Measurements from ENCODE around the gene SDF2. TPM values are rescaled to one million over a fixed set of nuclear protein-coding genes. Genes with fewer than 3 reads are reported as not detected.

Gene SDF2
- total RNA-seq, 2 donors from 2014 or later = 36.1 to 65.2 TPM

DNA sequence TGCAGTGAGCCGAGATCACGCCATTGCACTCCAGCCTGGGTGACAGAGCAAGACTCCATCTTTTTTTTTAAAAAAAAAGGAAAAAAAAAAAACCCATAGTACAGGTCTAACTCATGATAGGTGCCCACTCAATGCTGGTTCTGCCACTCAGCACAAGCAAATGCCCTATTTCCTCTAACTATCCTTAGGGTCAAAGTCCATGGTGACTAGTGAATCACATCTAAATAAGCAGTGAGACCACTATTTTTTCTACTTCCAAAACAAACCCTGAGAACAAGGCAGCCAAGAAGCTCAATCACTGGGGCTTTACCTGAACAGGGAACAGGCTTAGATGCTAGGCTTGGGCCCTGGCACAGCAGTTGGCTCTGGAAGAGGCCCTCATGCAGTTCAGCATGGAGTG lies 20.1 kb downstream of the SDF2 start:
- no peak overlapping the region for H3K4me3 Mint-ChIP-seq
- no peaks in the 10 kb centered on the region for H3K9me3 Mint-ChIP-seq
- no peak overlapping the region for H3K27ac Mint-ChIP-seq
- peaks cover 43% of the 10 kb centered on the region for H3K36me3 Mint-ChIP-seq
- peaks cover 37 to 48% of the 10 kb centered on the region in 2 donors for H3K4me1 Mint-ChIP-seq (ENCODE audit: low read depth in 2 of 2)
- H3K27me3 Mint-ChIP-seq = no peaks in the 10 kb centered on the region
- ATAC-seq (no peak), DNase-seq (ENCODE audit: low spot score) (no peak)

GRCh38 chr17:28635506-28635905 lies 26.2 kb downstream of the SDF2 start:
- Mint-ChIP-seq H3K27me3 (no peaks in the 10 kb centered on the region), H3K4me1 (ENCODE audit: low read depth in 2 of 2) (peaks cover 12 to 14% of the 10 kb centered on the region in 2 donors)

DNA sequence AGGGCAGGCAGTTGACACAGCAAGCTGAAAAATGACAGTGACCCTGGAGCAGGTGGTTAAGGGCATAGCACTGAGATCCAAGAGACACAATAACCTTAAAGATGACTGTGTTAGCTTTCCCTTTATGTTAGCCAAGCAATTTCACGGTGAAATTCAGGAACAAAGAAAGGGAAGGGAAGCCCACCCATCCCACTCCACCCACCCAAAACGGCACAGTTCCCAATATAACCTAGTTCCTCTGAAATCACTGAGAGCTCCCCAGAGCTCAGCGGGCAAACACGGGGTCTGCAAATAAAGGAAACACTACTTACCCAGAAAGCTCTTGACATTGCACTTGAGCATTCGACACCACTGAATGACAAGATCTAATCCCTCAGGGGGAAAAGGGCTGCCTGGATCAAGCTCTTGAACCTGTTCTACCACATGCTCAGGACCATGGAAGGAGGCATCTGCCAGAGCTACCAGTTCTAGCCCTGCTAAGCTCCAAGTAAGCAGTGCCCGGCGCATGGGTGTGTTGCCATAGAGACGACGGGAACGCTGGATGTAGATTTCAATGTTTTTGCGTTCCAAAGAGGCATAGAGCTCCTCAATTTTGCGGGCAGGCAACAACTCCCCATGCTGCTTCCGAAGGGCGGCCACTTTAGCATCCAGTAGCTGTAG lies 27.4 kb downstream of the SDF2 start:
- H3K4me1 Mint-ChIP-seq (ENCODE audit: low read depth in 2 of 2) = peaks cover 7 to 8% of the 10 kb centered on the region in 2 donors
- H3K27me3 Mint-ChIP-seq = no peaks in the 10 kb centered on the region
- H3K36me3 Mint-ChIP-seq = peaks cover 39% of the 10 kb centered on the region
- DNase-seq (ENCODE audit: low spot score) (no peak), ATAC-seq (no peak)
- H3K9me3 Mint-ChIP-seq = no peaks in the 10 kb centered on the region
- no peak overlapping the region for H3K27ac Mint-ChIP-seq
- H3K4me3 Mint-ChIP-seq = no peak overlapping the region

More at GRCh38 chr17:28635506-28635905, 26.2 kb downstream of the SDF2 start:
- ATAC-seq (no peak), DNase-seq (ENCODE audit: low spot score) (no peak)
- H3K9me3 Mint-ChIP-seq = no peaks in the 10 kb centered on the region
- H3K4me3 Mint-ChIP-seq = no peak overlapping the region
- no peak overlapping the region for H3K27ac Mint-ChIP-seq
- peaks cover 46% of the 10 kb centered on the region for H3K36me3 Mint-ChIP-seq

DNA sequence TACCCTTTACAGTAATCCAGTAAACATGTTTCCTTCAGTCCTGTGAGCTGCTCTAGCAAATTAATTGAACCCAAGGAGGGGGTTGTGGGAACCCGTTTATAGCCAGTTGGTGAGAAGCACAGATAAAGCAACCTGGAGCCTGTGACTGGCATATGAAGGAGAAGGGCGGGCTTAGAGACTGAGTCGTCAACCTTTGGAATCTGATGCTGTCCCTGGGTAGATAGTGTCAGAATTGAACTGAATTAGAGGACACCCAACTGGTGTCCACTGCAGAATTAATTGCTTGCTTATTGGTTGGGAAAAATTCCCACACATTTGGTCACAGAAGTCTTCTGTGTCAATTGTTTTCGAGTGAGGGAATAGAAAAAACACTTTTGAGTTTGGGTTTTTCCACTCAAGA lies 34.9 kb downstream of the SDF2 start:
- H3K27me3 Mint-ChIP-seq = no peaks in the 10 kb centered on the region
- no peaks in the 10 kb centered on the region for H3K9me3 Mint-ChIP-seq
- H3K36me3 Mint-ChIP-seq = peaks cover 35% of the 10 kb centered on the region
- no peak for DNase-seq (ENCODE audit: low spot score)
- H3K4me1 Mint-ChIP-seq (ENCODE audit: low read depth in 2 of 2) = peaks cover 5 to 9% of the 10 kb centered on the region in 2 donors
- ATAC-seq = no peak
- no peak overlapping the region for H3K27ac Mint-ChIP-seq
- H3K4me3 Mint-ChIP-seq = no peak overlapping the region

GRCh38 chr17:28624148-28624547 lies 37.6 kb downstream of the SDF2 start:
- H3K27me3 Mint-ChIP-seq = no peaks in the 10 kb centered on the region
- DNase-seq (ENCODE audit: low spot score) = no peak
- H3K9me3 Mint-ChIP-seq = no peaks in the 10 kb centered on the region

DNA sequence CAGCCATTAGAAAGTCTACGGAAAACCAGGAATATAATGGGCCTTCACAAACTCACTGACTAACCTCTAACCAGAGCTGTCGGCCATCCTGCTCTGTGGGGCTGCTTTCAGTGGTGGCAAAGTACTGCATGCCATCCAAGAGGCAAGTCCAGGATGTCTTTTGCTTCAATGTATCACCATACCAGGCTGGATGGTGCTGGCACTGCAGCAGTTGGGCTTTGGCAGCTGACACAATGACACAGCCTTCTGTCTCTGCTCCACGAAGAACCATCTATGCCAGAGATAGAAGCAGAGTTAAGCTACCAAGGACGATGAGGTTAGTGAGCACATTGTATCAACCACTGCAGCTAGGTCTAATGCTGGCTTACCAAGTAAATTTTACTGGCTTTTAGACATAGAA lies 38.0 kb downstream of the SDF2 start:
- H3K36me3 Mint-ChIP-seq = peaks cover 50% of the 10 kb centered on the region
- no peak overlapping the region for H3K4me3 Mint-ChIP-seq
- no peaks in the 10 kb centered on the region for H3K9me3 Mint-ChIP-seq
- no peaks in the 10 kb centered on the region for H3K27me3 Mint-ChIP-seq
- DNase-seq (ENCODE audit: low spot score) (no peak), ATAC-seq (no peak)
- no peak overlapping the region for H3K27ac Mint-ChIP-seq
- H3K4me1 Mint-ChIP-seq (ENCODE audit: low read depth in 2 of 2) = peaks cover 5 to 9% of the 10 kb centered on the region in 2 donors

More at GRCh38 chr17:28624148-28624547, 37.6 kb downstream of the SDF2 start:
- ATAC-seq = no peak
- Mint-ChIP-seq H3K36me3 (peaks cover 50% of the 10 kb centered on the region), H3K4me1 (ENCODE audit: low read depth in 2 of 2) (peaks cover 5 to 9% of the 10 kb centered on the region in 2 donors), H3K27ac (no peak overlapping the region), H3K4me3 (no peak overlapping the region)

- DNase-seq (ENCODE audit: low spot score) (no peak), ATAC-seq (no peak)
- H3K4me1 Mint-ChIP-seq (ENCODE audit: low read depth in 2 of 2) = peaks cover 0 to 5% of the 10 kb centered on the region in 2 donors
- no peaks in the 10 kb centered on the region for H3K27me3 Mint-ChIP-seq
- peaks cover 42% of the 10 kb centered on the region for H3K36me3 Mint-ChIP-seq
- no peak overlapping the region for H3K4me3 Mint-ChIP-seq
- no peak overlapping the region for H3K27ac Mint-ChIP-seq
- no peaks in the 10 kb centered on the region for H3K9me3 Mint-ChIP-seq
Measured at GRCh38 chr17:28622186-28622585, 39.5 kb downstream of the SDF2 start.

DNA sequence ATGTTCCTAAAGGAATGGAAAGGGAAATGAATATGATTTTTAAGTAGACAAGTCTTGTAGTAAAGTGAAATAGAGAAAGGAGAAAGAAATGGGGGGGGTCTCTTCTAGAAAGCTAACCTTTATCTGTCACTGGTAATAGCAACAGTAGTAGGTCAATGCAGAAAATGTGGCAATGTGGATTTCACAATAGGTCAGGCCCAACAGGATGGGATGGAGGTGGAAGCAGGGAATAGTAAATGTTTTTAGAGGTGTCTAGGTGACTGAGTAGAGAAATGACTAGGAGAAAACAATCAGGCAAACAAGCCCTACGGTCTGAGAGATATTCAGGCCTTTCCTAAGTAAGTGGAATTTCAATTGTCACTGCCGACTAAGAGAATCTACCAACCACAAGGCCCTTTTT lies 41.7 kb downstream of the SDF2 start:
- Mint-ChIP-seq H3K9me3 (no peaks in the 10 kb centered on the region), H3K36me3 (peaks cover 39% of the 10 kb centered on the region), H3K27me3 (no peaks in the 10 kb centered on the region), H3K27ac (no peak overlapping the region), H3K4me1 (ENCODE audit: low read depth in 2 of 2) (peaks cover 0 to 2% of the 10 kb centered on the region in 2 donors), H3K4me3 (no peak overlapping the region)
- ATAC-seq = no peak
- DNase-seq (ENCODE audit: low spot score) = no peak

DNA sequence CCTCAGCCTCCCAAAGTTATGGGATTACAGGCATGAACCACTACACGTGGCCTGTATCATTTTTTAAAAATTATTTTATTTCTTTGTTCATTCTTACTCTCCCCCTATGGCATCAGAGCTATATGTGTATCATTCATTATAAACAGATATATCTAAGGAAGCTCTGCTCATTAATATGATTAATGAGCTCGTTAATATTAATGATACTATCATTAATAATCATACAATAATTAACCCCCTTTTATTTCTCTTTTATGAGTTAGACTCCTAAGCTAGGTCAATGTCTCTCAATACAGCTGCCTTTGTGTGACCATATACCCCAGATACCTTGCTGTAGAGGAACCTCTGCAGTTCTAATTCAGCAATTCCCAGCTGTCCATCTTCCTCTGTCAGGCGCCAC lies 43.2 kb downstream of the SDF2 start:
- H3K36me3 Mint-ChIP-seq = peaks cover 40% of the 10 kb centered on the region
- no peaks in the 10 kb centered on the region for H3K27me3 Mint-ChIP-seq
- DNase-seq (ENCODE audit: low spot score) = no peak

GRCh38 chr17:28616281-28616680 lies 45.4 kb downstream of the SDF2 start:
- ATAC-seq = no peak
- H3K36me3 Mint-ChIP-seq = peaks cover 30% of the 10 kb centered on the region
- no peak for DNase-seq (ENCODE audit: low spot score)
- no peaks in the 10 kb centered on the region for H3K9me3 Mint-ChIP-seq
- no peaks in the 10 kb centered on the region for H3K27me3 Mint-ChIP-seq
- no peak overlapping the region for H3K27ac Mint-ChIP-seq
- peaks cover 0 to 4% of the 10 kb centered on the region in 2 donors for H3K4me1 Mint-ChIP-seq (ENCODE audit: low read depth in 2 of 2)
- H3K4me3 Mint-ChIP-seq = no peak overlapping the region

More for the DNA sequence above, 43.2 kb downstream of the SDF2 start:
- Mint-ChIP-seq H3K4me3 (no peak overlapping the region), H3K9me3 (no peaks in the 10 kb centered on the region), H3K27ac (no peak overlapping the region), H3K4me1 (ENCODE audit: low read depth in 2 of 2) (peaks cover 0 to 4% of the 10 kb centered on the region in 2 donors)
- no peak for ATAC-seq

DNA sequence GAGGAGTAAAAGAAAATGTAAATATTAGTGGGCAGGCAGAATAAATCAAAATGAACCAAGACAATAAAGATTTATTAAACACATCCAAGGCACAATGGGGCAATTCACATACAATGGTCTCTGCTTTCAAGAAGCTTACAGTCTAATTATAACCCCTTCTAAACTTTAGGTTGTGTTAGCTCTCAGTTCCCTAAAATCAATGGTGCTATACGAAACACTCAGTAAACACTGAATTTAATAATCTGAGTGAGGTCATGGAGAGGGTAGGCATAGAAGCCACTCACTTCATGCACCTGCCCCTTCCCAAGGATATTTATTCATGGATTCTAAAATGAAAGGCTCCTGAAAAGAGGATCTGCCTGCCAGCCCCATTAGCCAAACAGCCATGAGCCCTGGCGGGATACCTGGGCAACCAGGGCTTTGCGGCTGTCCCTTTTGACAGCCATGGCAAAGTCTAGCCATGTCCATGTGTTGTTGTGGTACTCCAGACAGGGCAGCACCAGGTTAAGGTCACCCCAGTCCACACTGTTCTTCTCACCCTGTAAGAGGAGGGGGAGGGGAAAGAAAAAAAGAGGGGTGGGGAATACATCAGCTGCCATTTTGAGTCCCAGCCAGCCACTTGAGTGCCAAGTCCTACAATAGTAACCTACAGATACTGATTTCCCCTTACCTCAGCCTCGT lies 46.3 kb downstream of the SDF2 start:
- Mint-ChIP-seq H3K4me1 (ENCODE audit: low read depth in 2 of 2) (peaks cover 0 to 4% of the 10 kb centered on the region in 2 donors), H3K27ac (no peak overlapping the region), H3K9me3 (no peaks in the 10 kb centered on the region), H3K36me3 (peaks cover 24% of the 10 kb centered on the region), H3K27me3 (no peaks in the 10 kb centered on the region), H3K4me3 (no peak overlapping the region)
- DNase-seq (ENCODE audit: low spot score) = no peak
- ATAC-seq = no peak

DNA sequence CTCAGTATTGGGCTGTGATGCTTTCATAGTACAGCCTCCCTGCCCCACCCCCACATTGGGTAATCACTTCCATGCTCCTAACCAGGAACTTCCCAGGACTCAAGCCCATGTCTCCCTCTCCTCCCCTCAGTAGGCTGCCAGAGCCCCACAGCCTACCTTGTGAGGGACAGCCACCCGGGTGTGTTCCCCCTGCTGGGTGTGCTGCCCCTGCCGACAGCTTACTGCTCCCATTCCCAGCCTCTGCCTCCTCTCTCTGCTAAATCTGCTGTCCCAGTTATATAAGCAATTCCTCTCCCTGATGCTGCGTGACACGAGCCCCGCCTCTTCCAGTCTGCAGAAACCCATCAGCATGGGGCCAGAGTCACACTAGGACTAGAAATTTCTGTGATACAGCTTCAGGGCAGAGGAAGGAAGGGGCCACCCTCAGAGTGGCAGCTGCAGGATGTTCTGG lies 47.8 kb downstream of the SDF2 start, which contains the start of gene RSKR:
Gene RSKR, minus strand, starts transcription at position 255 of the 451 bp plus-strand sequence. Its CDS starts 24 bp downstream, at position 231.
- Mint-ChIP-seq H3K36me3 (peaks cover 15% of the 10 kb centered on the region), H3K27me3 (no peaks in the 10 kb centered on the region)

DNA sequence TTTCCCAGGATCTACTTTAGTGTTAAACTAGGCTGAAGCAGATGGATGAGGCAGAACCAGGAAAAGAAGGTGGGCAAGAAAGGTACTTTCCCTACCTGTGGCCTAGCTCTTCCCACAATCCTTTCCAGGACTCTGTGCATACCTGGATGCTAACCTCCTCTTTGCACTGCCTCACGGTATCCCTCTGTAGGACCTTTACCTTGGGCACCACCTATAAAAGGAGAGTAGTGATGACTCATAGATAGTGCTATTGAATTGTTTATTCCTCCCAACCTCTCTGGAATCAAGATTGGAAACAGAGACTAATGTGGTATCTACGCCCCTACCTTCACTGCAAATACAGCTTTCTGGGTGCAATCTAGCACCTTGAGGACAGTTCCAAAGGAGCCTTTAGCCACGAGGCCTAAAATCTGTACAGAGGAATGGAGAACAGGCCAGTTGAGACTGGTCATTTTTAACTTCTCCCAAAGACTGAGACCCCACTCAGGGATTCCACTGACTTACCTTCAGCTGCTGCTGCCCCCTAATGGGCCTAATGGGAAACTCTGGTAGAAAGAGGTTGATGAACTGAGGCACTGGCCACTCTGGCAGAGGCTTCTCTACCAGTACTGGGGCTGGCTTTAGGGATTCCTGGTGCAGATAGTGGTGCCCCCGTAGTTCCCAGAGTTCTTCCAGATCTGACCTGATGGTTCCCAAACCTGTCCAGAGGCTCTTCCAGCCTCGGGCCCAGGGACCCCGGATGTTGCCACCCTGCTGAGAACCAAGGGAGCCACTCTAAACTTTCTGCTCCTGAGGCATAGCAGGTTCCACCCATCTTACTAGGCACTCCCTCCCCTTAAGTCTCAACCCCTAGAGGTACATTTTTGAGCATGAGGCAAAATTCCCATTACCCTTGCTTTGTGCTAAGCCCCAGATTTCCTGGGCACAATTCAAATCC lies 48.5 kb downstream of the SDF2 start:
- Mint-ChIP-seq H3K27me3 (no peaks in the 10 kb centered on the region), H3K9me3 (no peaks in the 10 kb centered on the region), H3K36me3 (peaks cover 15% of the 10 kb centered on the region), H3K4me1 (ENCODE audit: low read depth in 2 of 2) (peaks cover 0 to 4% of the 10 kb centered on the region in 2 donors), H3K4me3 (no peak overlapping the region), H3K27ac (no peak overlapping the region)
- no peak for DNase-seq (ENCODE audit: low spot score)
- ATAC-seq = peak in 1 of 2 donors; percentile 25

More for the DNA sequence above, 47.8 kb downstream of the SDF2 start, which contains the start of gene RSKR:
- Mint-ChIP-seq H3K27ac (no peak within 1 kb of the TSS), H3K9me3 (no peaks in the 10 kb centered on the region), H3K4me3 (no peak within 1 kb of the TSS), H3K4me1 (ENCODE audit: low read depth in 2 of 2) (peaks cover 0 to 4% of the 10 kb centered on the region in 2 donors)
- ATAC-seq (no peak), DNase-seq (ENCODE audit: low spot score) (no peak)

All from natural killer cell treated with Interleukin-12 subunit alpha and Interleukin-12 subunit beta and Interleukin-15 and Interleukin-18, amount 100 ng/mL, for 72 hours (primary cell).